WI38 (cell line): ENCODE data around the gene DENND6B.

Experiments
- H3K4me3 ChIP-seq: 2 replicates; pipeline ENCODE4 v1.5.1; 2011; ENCODE audit warnings: low read depth, mild to moderate bottlenecking, control low read depth, low read length
- TF ChIP-seq, protein P1 (sequence below): IDR thresholded peaks from 2 replicates; pipeline ENCODE4 v1.5.1; 2012; ENCODE audit warnings: low read depth, mild to moderate bottlenecking, control low read depth, low read length

DENND6B gene

DNA sequence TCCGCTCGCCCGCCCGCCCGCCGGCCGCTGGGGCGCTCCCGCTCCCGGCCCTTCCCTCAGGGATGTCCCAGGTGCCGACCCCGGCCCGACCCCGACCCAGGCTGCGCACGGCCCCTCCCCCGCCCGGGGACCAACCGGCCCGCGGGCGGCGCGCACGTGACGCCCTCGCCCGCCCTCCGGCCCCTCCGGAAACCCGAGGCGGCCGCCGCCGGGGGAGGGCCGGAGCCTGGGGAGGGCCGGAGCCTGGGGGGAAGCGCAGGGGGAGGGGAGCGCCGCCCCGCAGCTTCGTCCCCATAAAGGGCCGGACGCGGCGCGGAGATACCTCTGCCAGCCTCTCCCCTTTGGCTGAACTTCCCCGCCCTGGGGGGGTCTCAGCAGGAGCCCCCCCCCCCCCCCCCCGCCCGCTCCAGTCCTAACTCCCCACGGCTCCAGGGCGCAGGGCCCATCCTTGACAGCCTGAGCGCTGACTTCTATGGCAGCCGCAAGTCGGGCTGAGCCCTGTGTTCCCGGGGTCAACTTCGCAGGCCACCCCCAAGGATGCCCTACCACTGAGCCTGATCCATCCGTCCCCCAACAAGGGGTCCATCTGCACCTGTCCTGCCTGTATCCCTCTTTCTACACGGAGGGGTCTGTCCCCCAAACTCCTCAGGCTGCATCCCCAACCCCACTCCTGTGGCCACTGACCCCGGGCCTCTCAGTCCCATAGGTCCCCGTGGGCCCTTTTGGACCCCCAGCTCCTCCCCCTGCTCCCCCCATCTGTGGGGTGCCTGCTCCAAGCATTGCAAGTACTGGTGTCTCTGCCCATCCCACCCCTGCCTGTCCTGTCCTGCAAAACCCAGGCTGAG, 65.0 kb downstream of the DENND6B start, which contains the start of gene MAPK12:
TSS of gene MAPK12 (minus strand) at position 69 of the 845 bp plus-strand sequence. CDS start 174 bp downstream, outside the sequence.
- TF ChIP-seq, protein P1, sequence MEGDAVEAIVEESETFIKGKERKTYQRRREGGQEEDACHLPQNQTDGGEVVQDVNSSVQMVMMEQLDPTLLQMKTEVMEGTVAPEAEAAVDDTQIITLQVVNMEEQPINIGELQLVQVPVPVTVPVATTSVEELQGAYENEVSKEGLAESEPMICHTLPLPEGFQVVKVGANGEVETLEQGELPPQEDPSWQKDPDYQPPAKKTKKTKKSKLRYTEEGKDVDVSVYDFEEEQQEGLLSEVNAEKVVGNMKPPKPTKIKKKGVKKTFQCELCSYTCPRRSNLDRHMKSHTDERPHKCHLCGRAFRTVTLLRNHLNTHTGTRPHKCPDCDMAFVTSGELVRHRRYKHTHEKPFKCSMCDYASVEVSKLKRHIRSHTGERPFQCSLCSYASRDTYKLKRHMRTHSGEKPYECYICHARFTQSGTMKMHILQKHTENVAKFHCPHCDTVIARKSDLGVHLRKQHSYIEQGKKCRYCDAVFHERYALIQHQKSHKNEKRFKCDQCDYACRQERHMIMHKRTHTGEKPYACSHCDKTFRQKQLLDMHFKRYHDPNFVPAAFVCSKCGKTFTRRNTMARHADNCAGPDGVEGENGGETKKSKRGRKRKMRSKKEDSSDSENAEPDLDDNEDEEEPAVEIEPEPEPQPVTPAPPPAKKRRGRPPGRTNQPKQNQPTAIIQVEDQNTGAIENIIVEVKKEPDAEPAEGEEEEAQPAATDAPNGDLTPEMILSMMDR = no peak
- H3K4me3 ChIP-seq = peak within 1 kb of the TSS; percentile 71

DNA sequence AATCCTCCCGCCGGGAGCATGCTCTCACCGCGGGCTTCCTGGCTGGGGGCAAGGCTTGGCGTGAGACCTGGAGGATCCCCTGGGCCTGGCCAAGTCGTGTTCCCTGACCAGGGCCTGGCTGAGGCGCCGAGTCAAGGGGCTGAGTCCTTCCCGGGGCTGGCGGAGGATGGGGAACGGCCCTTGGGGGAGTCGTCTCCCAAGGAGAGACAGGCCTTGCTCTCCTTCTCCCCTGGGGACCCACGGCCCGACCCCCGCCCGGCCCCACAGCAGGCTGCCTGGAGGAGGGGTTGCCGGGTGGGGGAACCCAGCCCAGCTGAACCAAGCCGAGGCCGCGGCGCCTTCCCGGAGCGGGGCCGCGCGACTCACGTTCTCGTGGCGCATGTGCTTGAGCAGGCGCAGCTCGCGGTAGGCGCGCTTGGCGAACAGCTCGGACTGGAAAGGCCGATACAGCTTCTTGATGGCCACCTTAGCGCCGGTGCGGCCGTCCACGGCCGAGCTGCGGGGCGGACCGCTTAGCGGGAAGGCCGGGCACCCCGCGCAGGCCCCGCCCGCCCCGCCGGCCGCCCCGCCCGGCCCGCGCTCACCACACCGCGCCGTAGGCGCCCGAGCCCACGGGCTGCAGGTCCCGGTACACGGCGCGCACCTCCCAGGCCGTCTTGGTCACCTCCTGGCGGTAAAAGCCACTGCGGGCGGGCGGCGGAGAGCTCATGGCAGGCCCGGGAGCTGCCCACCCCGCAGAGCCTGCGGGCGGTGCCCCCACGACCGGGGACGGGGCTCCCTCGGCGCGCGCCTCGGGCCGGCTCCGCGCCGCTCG, 65.8 kb downstream of the DENND6B start:
- TF ChIP-seq, protein P1 = no peak
- H3K4me3 ChIP-seq = peak overlapping the region; percentile 71

DNA sequence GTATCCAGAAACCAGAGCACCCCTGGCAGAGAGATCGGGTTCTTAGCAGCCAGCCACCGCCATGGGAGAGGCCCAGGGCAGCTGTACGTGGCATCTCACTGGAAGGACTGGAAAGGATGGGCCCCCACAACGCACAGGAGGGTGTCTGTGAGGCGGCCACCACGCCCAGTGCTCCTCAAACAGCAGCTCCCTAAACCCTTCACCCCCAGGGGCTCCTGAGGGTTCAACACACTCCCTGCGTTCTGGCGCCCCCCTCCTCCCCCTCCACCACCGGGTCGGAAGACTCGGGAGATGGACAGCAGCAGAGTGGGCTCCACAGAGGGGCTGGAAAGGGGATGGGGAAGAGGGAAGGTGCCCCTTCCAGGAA, 66.4 kb downstream of the DENND6B start:
- TF ChIP-seq, protein P1 = no peak

DNA sequence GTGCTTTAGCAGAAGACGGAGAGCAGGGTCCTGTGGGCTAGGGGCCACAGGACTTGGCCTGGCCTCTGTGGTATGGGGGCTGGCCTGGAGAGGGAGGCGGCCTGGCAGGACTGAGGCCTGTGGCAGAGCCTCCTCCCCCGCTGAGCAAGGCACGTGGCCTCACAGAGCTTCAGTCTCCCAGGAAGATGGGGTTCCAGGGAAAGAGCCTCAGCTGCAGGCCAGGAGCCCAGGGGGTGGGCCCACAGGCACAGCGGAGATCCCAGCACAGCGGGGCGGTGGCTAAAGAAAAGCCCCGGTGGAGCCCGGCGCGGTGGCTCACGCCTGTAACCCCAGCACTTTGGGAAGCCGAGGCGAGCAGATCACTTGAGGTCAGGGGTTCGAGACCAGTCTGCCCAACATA, 67.5 kb downstream of the DENND6B start:
- H3K4me3 ChIP-seq = no peak overlapping the region
- TF ChIP-seq, protein P1 = no peak

More for the DNA sequence above, 66.4 kb downstream of the DENND6B start:
- peak overlapping the region; percentile 71 for H3K4me3 ChIP-seq
